KBM-7 (cell line): ENCODE results near the gene RPTOR.

ENCODE experiments used
- DNase-seq: peaks from one replicate; pipeline ENCODE4 v3.0.0-alpha.2; 2015
- in situ Hi-C: fragments of 300-500 bp; cut with MboI; formaldehyde crosslinking; loops from 2 replicates; pipeline ENCODE4 v1.14.3; 2020; ENCODE audit warnings: low sequenced_read_pairs, low pct_unique_long_range_greater_than_20kb, mixed read lengths

Gene RPTOR

GRCh38 chr17:80673152-80673920, 128.7 kb downstream of the RPTOR start:
- in situ Hi-C loops = no loop called here
- DNase-seq = no peak

DNA sequence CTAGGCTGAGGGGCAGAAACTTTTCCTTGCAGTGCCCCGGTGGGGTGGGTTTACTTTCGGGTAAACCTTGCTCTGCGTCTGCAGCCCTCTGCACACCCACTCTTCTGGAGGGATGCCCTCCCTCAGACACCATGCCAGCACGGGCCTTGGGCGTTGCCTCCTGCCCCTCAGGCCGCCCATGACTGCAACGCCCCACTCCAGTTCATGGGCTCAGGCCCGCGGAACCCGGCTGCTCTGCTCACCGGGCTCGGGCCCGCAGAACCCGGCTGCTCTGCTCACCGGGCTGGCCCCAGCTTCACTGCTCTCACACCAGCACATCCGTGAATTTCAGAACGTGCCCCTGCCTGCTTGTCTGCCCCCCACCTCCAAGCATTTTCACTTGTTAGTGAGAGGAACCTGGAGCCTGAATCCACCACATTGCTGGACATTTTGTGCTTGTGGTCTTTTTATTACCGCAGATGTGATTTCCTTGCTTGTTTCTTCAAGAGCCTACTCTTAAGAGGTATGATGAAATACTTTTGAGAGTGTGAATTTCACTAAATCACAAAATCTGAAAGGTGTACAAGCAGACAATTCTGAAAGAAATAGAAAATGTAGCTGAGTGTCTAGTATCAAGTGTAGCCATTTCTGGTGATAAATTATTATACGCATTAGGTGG, 130.9 kb downstream of the RPTOR start:
- DNase-seq = no peak
- in situ Hi-C loops = no loop called here

DNA sequence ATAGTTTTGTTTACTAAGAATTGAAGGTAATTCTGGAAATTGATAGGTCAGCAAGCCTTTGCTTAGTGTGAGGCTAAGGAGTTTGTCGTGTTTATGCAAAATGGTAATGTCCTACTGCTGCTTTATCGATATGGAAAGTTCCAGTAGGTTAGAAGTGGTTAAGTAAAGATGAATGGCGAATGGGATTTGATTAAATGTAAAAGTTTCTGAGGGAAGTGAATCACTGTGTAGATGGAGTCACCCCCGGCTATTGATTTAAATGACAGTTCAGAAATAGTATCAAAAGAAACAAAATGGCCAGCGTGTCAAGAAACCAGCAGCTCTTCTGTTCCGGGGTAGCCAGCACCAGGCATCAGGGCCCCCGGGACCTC, 131.4 kb downstream of the RPTOR start:
- no peak for DNase-seq
- in situ Hi-C loops = no loop called here

- in situ Hi-C loops = no loop called here
- no peak for DNase-seq
These were observed 131.9 kb downstream of the RPTOR start for GRCh38 chr17:80676564-80676963.

DNA sequence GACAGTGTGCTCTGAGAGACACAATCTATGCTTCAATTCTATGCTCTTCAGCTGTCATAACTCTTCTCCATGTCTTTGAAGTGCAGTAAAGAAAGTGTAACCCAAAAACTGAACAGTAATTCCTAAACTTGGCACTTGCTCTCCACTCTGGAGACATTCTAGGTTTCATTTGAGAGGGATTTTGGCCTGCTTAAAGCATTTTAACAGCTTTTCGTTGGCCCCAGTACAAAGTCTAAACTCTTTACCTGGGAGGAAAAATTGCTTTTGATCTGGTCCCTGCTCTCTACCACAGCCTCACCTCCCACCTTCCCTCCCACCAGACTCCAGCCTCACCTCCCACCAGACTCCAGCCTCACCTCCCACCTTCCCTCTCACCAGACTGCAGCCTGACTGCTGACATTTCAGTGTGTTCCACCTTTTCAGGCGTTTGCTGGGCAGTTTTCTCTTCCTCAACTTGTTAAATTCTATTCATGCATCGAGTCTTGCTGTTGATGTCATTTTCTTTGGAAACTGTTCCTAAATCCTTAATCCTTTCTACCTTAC, 132.6 kb downstream of the RPTOR start:
- DNase-seq = no peak
- in situ Hi-C loops = no loop called here

GRCh38 chr17:80679816-80680215, 135.2 kb downstream of the RPTOR start:
- no peak for DNase-seq
- in situ Hi-C loops = no loop called here

- in situ Hi-C loops = no loop called here
These were observed 136.6 kb downstream of the RPTOR start for GRCh38 chr17:80681215-80681614.

DNA sequence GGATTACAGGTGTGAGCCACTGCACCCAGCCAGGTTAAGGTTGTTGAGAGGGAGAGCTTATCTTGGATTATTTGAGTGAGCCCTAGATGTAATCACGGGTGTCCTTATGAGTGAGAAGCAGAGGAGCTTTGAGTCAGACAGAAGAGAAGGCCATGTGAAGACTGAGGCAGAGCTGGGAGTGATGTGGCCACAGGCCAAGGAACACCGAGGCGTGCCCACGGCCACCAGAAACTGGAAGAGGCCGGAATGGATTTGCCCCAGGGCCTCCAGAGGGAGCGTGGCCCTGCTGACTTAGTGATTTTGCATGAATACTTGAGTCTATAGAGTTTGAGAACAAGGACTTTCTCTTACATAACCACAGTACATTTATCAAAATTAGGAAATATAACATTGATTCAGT, 137.7 kb downstream of the RPTOR start:
- in situ Hi-C loops = no loop called here
- no peak for DNase-seq

More at GRCh38 chr17:80681215-80681614, 136.6 kb downstream of the RPTOR start:
- DNase-seq = no peak

DNA sequence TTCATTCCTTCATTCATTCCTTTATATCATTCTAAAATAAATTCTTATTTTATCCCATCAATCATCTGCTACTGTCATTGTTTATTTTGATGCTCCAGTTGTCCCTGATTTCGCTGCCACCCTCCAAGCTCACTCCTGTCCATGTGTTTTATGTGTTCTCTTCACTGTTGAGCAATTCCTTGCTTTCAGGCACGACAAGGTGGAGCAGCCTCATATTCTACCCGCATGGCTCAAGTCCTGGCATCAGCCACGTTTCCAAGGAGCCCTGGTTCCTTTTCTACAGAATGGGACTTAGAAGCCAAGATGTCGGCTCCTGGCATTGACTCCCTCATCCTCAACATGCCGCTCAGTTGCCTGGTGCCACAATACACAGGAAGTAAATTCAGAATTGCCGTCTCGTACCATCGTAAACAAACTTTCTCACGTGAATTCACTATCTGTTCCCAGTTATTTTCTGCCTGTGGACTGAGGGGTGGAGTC, 139.0 kb downstream of the RPTOR start:
- no peak for DNase-seq
- in situ Hi-C loops = no loop called here

DNA sequence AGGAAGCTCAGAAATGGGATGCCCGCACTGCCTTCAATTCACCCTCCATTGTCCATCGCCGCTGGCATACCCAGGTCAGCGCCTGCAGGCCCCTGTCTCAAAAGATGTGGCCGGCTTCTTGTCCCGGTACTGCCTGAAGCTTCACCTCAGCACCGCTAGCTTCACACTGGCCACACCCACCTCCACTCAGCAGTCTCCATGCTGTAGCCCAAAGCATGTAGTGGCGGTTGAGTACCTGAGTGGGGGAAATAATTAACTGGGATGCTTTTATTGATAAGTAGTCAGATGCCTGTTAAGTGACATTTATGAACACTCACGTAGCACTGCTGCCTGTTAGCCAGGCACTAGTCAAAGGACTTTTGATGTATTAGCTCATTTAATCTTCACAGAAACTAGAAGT, 143.2 kb downstream of the RPTOR start:
- no peak for DNase-seq
- in situ Hi-C loops = no loop called here

GRCh38 chr17:80689129-80689619, 144.5 kb downstream of the RPTOR start:
- DNase-seq = no peak
- in situ Hi-C loops = no loop called here

DNA sequence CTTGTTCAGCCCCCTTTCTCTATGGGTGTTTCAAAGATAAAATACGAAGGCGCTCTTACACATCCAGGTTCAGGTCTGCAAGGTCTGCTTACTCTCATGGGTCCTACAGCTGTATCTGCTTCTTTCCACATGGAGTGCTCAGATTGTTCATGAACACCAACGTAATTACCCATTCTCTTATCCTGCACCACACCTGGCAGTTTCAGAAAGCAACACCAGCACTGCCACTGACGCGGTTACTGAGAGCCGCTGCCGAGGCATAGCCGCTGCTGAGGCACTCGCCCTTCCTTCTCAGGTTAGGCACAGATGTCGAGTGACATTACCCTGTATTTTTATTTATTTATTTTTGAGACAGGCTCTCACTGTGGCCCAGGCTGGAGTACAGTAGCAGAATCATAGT, 147.1 kb downstream of the RPTOR start:
- no peak for DNase-seq

GRCh38 chr17:80692931-80693467, 148.4 kb downstream of the RPTOR start:
- no peak for DNase-seq
- in situ Hi-C loops = no loop called here

More for the DNA sequence above, 147.1 kb downstream of the RPTOR start:
- in situ Hi-C loops = no loop called here

DNA sequence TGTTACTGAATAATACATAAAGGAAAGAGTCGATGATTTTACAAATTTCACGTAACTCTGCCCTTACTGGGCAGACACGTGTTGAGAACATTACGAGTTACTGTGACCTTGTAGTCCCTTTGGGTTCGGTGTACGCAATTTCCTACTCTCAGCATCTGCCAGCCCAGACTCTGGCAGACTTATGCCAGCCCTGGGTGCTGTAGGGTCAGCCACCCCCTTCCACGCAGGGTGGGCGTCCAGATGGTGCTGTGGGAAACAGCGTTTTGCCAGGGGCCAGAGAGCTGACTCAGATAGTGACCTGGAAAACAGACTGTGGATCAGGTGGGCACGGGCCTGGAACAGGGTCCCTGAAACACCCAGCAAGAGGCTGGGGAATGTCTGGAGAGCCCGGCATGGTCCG, 148.9 kb downstream of the RPTOR start:
- DNase-seq = no peak
- in situ Hi-C loops = no loop called here

DNA sequence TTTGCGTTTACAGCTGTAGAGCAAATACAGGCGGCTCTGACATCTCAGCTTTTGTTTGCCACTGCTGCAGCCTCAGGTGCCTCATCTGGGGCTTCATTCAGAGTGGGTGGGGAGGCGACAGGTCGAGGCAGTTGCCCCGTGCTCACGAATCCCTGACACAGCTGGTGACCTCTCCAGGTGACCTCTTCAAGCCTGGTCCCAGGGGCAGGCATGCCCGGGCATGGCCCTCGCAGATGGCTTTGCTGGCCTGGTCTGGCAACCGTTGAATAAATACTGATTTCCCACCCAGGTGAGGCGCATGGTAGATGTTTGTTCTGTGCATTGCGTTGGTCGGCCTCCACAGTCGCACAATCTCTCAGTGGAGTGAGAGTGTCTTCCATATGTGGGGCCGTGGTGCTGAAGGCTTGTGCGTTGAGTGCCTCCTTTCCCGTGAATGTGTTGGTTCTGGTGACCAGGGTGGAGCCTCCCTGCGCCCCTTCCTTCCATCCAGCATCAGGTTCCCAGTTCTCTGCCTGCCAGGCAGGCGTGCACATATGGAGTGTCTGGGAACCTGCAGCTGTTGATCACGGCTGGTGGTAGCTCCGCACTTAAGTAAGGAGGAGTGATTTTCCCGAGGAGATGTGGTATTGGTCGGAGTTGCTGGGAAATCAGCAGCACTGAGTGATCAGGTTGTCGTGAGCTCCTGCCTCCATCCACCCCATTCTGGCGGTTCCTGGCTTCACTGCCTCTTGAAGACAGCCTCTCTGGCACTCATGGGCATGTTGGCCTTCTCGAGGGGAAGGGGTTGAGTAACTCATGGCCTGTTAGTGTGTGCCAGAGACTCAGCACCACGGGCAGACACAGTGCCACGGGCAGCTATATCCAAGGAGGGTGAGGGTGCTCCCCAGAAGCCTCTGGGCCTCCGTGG, 149.7 kb downstream of the RPTOR start:
- in situ Hi-C loops = no loop called here
- DNase-seq = no peak

DNA sequence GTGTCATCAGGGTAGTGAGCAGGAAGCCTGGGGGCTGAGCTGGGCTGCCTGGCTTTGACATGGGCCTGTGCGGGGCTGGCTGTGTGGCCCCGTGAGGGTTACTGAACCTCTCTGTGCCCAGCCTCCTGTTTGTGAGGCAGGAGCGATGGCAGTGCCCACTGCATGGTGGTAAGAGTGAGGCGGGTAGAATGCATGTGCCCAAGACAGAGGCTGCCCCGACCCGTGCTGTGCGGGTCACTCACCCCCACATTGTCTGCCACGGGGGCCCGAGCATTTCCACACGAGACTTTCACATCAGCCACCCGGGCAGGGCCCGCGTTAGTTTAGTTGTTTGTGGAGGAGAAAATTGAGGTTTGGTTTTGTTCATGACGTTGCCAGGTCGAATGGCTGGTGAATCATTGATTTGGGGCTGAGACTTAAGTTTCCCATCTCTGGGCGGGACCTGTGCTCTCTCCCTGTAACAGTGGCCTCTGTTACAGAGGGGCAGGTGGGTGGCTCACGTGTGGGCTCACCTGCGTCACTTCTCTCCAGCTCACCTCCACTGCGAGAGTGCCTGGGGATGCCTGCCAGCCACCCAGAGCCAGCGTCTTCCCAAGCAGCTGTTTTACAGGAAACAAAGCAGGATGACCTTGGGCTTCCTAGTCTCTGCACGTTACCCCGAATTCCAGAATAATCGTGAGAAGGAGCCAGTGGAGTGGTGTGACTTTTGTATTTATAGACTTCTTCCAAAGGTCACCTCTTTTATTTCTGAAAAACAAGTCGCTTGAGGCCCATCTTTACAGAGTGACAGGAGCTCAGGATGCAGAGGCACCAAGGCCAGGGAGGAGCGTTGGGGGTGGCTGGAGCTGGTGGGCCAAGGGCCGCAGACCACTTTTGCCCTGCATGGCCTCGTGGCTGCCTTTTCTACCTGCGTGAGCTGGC, 150.6 kb downstream of the RPTOR start:
- DNase-seq = no peak
- in situ Hi-C loops = no loop called here

GRCh38 chr17:80695979-80696378, 151.3 kb downstream of the RPTOR start:
- no peak for DNase-seq
- in situ Hi-C loops = no loop called here

GRCh38 chr17:80696456-80696855, 151.8 kb downstream of the RPTOR start:
- in situ Hi-C loops = no loop called here
- DNase-seq = no peak
